Neural progenitor cell (in vitro differentiated cells): Measurements from ENCODE around the gene MSI2. TPM values are rescaled to one million over a fixed set of nuclear protein-coding genes. Genes with fewer than 3 reads are reported as not detected.

ENCODE experiments used
- DNase-seq: peaks from one replicate; pipeline ENCODE4 v3.0.0-alpha.2; 2016; ENCODE audit warnings: low spot score
- H2AFZ ChIP-seq: fragments of 200-600 bp; sonication (generic); replicated peaks from 2 replicates; pipeline ENCODE4 v1.6.1; 2016; ENCODE audit warnings: antibody characterized with exemption
- H3F3A ChIP-seq: fragments of 200-600 bp; sonication (generic); 2 replicates; pipeline ENCODE4 v1.6.1; 2016; ENCODE audit warnings: antibody characterized with exemption, low read depth
- H3K27ac ChIP-seq: fragments of 200-600 bp; sonication (generic); 2 replicates; pipeline ENCODE4 v1.5.1; 2016; ENCODE audit warnings: mild to moderate bottlenecking
- H3K27me3 ChIP-seq: fragments of 200-600 bp; sonication (generic); 2 replicates; pipeline ENCODE4 v1.6.1; 2016; ENCODE audit warnings: mild to moderate bottlenecking, moderate library complexity
- H3K36me3 ChIP-seq: fragments of 200-600 bp; sonication (generic); 2 replicates; pipeline ENCODE4 v1.5.1; 2016
- H3K4me1 ChIP-seq: fragments of 200-600 bp; sonication (generic); 2 replicates; pipeline ENCODE4 v1.6.1; 2016; ENCODE audit warnings: mixed run types
- H3K4me2 ChIP-seq: fragments of 200-600 bp; sonication (generic); 2 replicates; pipeline ENCODE4 v1.6.1; 2016
- H3K4me3 ChIP-seq: fragments of 200-600 bp; sonication (generic); 2 replicates; pipeline ENCODE4 v1.5.1; 2016
- H3K79me2 ChIP-seq: fragments of 200-600 bp; sonication (generic); 2 replicates; pipeline ENCODE4 v1.6.1; 2016; ENCODE audit warnings: low read depth
- H3K9ac ChIP-seq: fragments of 200-600 bp; sonication (generic); 2 replicates; pipeline ENCODE4 v1.6.1; 2016
- H3K9me3 ChIP-seq: fragments of 200-600 bp; sonication (generic); 2 replicates; pipeline ENCODE4 v1.5.1; 2016; ENCODE audit warnings: low read depth
- H4K20me1 ChIP-seq: fragments of 200-600 bp; sonication (generic); 2 replicates; pipeline ENCODE4 v1.6.1; 2016; ENCODE audit warnings: low read depth
- H3K27ac Mint-ChIP-seq: 3 replicates; pipeline ENCODE4 v1.8.0; 2021; ENCODE audit warnings: mixed read lengths
- H3K27me3 Mint-ChIP-seq: 2 replicates; pipeline ENCODE4 v1.8.0; 2022; ENCODE audit warnings: low read depth, mild to moderate bottlenecking, inconsistent platforms, moderate library complexity, mixed read lengths; ENCODE audit not compliant: insufficient read depth
- H3K36me3 Mint-ChIP-seq: 3 replicates; pipeline ENCODE4 v1.8.0; 2021; ENCODE audit warnings: mixed read lengths
- H3K4me1 Mint-ChIP-seq: 3 replicates; pipeline ENCODE4 v1.8.0; 2021; ENCODE audit warnings: mixed read lengths
- H3K4me3 Mint-ChIP-seq: 3 replicates; pipeline ENCODE4 v1.8.0; 2021; ENCODE audit warnings: mild to moderate bottlenecking, moderate library complexity, mixed read lengths
- H3K9me3 Mint-ChIP-seq: 3 replicates; pipeline ENCODE4 v1.8.0; 2020; ENCODE audit warnings: mixed read lengths
- CTCF ChIP-seq: fragments of 200-600 bp; sonication (generic); IDR thresholded peaks from 2 replicates; pipeline ENCODE4 v1.5.1; 2017; ENCODE audit warnings: antibody characterized with exemption, mild to moderate bottlenecking
- EZH2 ChIP-seq: fragments of 200-600 bp; sonication (generic); IDR thresholded peaks from 2 replicates; pipeline ENCODE4 v1.6.1; 2017; ENCODE audit warnings: antibody characterized with exemption, mild to moderate bottlenecking, moderate library complexity
- EZH2phosphoT487 ChIP-seq: fragments of 200-600 bp; sonication (generic); IDR thresholded peaks from 2 replicates; pipeline ENCODE4 v1.6.1; 2017; ENCODE audit warnings: antibody characterized with exemption
- total RNA-seq: library from RNA; depleted of rRNA; stranded (reverse); fragments of >200 nt; gene quantifications from 2 replicates; pipeline ENCODE4 v1.2.3, GENCODE V29; 2015; ENCODE audit warnings: low replicate concordance

The MSI2 gene
- total RNA-seq, 1 donor from 2014 or later, result 96.9 TPM

GRCh38 chr17:57475796-57476195 is 219.5 kb downstream of the MSI2 start:
- Histone ChIP-seq H2AFZ (no peak overlapping the region), H3K9me3 (no peaks in the 10 kb centered on the region), H3K27ac (no peak overlapping the region), H3K4me2 (peak overlapping the region; percentile 43), H3K4me1 (peaks cover 70% of the 10 kb centered on the region), H3K4me3 (no peak overlapping the region), H3K36me3 (no peaks in the 10 kb centered on the region), H3K9ac (no peak overlapping the region), H3F3A (peaks cover 59% of the 10 kb centered on the region), H3K79me2 (peaks cover 89% of the 10 kb centered on the region), H4K20me1 (peaks cover 89% of the 10 kb centered on the region), H3K27me3 (no peaks in the 10 kb centered on the region)
- TF ChIP-seq EZH2 (no peak), CTCF (no peak), EZH2phosphoT487 (no peak)
- Mint-ChIP-seq H3K4me3 (no peak overlapping the region), H3K27ac (peak overlapping the region; percentile 1), H3K9me3 (no peaks in the 10 kb centered on the region), H3K27me3 (peaks cover 4% of the 10 kb centered on the region), H3K4me1 (peaks cover 86% of the 10 kb centered on the region), H3K36me3 (peaks cover 21% of the 10 kb centered on the region)
- DNase-seq, result peak; percentile 48

- Histone ChIP-seq H3K9me3 (no peaks in the 10 kb centered on the region), H3K36me3 (no peaks in the 10 kb centered on the region), H3K27me3 (no peaks in the 10 kb centered on the region), H3K4me2 (peak overlapping the region; percentile 25), H2AFZ (no peak overlapping the region), H3F3A (peaks cover 42% of the 10 kb centered on the region), H4K20me1 (peaks cover 85% of the 10 kb centered on the region), H3K4me1 (peaks cover 56% of the 10 kb centered on the region), H3K4me3 (no peak overlapping the region), H3K27ac (no peak overlapping the region), H3K79me2 (peaks cover 91% of the 10 kb centered on the region), H3K9ac (no peak overlapping the region)
- peaks cover 84% of the 10 kb centered on the region for H3K4me1 Mint-ChIP-seq
- H3K4me3 Mint-ChIP-seq, result no peak overlapping the region
- H3K9me3 Mint-ChIP-seq, result no peaks in the 10 kb centered on the region
- peak overlapping the region; percentile 13 for H3K27ac Mint-ChIP-seq
- H3K27me3 Mint-ChIP-seq, result peaks cover 2% of the 10 kb centered on the region
- DNase-seq, result no peak
- peaks cover 32% of the 10 kb centered on the region for H3K36me3 Mint-ChIP-seq
- TF ChIP-seq EZH2phosphoT487 (no peak), CTCF (no peak), EZH2 (no peak)
Measured at GRCh38 chr17:57477522-57478362, 221.4 kb downstream of the MSI2 start.

- Mint-ChIP-seq H3K27me3 (peaks cover 2% of the 10 kb centered on the region), H3K27ac (peak overlapping the region; percentile 7), H3K4me1 (peaks cover 80% of the 10 kb centered on the region), H3K9me3 (no peaks in the 10 kb centered on the region), H3K4me3 (no peak overlapping the region), H3K36me3 (peaks cover 32% of the 10 kb centered on the region)
- Histone ChIP-seq H2AFZ (no peak overlapping the region), H3K27ac (no peak overlapping the region), H4K20me1 (peaks cover 80% of the 10 kb centered on the region), H3K4me2 (no peak overlapping the region), H3K9ac (no peak overlapping the region), H3K36me3 (no peaks in the 10 kb centered on the region), H3K4me3 (no peak overlapping the region), H3F3A (peaks cover 36% of the 10 kb centered on the region), H3K9me3 (no peaks in the 10 kb centered on the region), H3K27me3 (no peaks in the 10 kb centered on the region), H3K4me1 (peaks cover 47% of the 10 kb centered on the region), H3K79me2 (peaks cover 92% of the 10 kb centered on the region)
- DNase-seq, result no peak
- TF ChIP-seq CTCF (no peak), EZH2phosphoT487 (no peak), EZH2 (no peak)
Measured at GRCh38 chr17:57478478-57479250, 222.3 kb downstream of the MSI2 start.
